HG02571 (cell line): Measurements from ENCODE around the gene ZNF280A.
"Not testable (repeated sequence)": the region's sequence is repeated elsewhere in the genome, so short reads cannot be mapped to it uniquely, and the experiment has no call there.

ENCODE experiments used
- ATAC-seq: cut with Tn5 transposase; IDR thresholded peaks from one replicate; pipeline ENCODE4 v1.9.1; 2021; ENCODE audit warnings: mild to moderate bottlenecking, moderate library complexity; ENCODE audit not compliant: unreplicated experiment

ZNF280A gene

DNA sequence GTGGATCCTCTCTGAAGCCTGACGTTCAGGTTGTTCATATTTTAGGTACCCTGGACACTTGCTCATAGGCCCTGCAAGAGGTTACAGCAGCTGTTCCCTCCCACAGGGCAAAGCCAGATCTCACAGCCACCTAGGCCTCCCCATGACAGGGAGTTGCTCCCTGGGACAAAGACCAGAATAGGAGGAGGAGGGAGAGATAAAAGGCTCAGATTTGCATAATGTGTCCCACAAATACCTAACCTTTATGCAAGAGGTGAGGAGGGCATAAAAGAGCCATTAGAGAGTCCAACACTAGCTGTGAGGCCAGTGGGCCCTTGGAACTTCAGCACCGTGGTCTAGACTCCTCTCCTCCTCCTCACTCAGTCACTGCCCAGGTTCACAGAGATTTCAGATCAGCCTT lies 45.3 kb downstream of the ZNF280A start:
- ATAC-seq = no peak

DNA sequence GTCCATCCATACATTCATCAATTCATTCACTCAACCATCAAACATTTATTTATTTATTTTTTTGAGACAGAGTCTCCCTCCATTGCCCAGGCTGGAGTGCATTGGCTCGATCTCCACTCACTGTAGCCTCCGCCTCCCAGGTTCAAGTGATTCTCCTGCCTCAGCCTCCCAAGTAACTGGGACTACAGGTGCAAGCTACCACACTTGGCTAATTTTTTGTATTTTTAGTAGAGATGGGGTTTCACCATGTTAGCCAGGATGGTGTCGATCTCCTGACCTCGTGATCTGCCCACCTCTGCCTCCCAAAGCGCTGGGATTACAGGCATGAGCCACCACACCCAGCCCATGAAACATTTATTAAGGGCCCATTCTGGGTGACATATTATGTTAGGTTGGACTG lies 49.0 kb downstream of the ZNF280A start:
- not testable (repeated sequence) for ATAC-seq

DNA sequence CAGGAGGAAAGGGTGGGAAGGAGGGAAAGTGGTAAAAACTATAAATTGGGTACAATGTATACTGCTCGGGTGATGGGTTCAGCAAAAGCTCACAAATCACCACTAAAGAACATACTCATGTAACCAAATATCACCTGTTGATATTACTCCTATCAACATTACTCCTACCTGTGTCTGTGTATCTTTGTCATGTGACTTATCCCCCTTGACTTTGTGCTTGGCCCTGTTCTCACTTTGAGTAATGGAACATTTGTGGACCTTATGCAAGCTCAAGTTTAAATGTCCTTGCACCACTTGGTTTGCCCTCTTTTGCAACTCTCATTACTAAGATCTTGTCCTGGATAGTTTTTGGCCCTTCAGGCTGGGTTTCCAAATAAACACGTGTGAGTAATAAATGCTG lies 50.5 kb downstream of the ZNF280A start:
- ATAC-seq = no peak

DNA sequence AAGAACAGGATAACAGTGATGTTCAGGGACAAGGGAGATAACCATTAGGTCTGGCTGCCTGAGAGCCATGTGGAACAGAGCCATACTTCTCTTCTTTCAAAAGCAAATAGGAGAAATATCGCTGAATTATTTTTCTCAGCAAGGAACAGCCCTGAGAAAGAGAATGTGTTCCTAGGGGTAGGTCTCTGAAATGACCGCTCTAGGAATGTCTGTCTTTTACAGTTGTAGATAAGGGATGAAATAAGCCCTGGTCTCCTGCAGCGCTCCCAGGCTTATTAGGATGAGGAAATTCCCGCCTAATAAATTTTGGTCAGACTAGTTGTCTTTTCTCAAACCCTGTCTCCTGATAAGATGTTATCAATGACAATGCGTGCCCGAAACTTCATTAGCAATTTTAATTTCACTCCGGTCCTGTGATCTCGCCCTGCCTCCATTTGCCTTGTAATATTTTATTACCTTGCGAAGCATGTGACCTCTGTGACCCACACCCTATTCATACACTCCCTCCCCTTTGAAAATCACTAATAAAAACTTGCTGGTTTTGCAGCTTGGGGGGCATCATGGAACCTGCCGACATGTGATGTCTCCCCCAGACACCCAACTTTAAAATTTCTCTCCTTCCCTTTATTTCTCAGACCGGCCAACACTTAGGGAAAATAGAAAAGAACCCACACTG lies 51.1 kb downstream of the ZNF280A start:
- ATAC-seq = not testable (repeated sequence)

DNA sequence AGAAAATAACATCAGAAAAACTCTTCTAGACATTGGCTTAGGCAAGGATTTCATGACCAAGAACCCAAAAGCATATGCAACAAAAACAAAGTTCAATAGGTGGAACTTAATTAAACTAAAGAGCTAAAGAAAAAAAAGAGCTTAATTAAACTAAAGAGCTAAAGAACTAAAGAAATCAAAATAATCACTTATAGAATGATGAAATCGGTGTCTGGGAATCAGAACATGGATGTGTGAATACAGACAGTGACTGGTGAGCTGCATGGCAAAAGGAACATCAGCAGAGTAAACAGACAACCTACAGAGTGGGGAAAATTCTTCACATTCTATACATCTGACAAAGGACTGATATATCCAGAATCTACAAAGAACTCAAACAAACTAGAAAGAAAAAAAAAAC lies 53.0 kb downstream of the ZNF280A start:
- ATAC-seq = no peak

DNA sequence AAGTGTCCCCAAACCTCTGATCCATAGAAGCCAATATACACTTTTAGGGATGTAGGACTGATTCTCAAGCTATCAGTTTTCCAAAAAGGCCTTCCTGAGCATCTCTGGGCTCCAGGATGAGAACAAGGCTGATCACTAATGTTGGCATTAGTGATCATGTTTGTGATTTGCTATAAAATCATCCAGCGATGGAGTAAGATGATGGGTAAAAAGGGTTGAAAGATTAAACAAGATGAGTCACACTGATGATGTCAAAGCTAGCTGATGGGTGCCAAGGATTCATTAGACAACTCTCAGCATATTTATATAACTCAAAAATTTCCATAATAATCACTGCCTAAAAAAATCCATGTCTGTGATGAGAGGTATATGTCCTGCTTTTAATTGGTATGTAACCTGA lies 54.3 kb downstream of the ZNF280A start:
- ATAC-seq = no peak

DNA sequence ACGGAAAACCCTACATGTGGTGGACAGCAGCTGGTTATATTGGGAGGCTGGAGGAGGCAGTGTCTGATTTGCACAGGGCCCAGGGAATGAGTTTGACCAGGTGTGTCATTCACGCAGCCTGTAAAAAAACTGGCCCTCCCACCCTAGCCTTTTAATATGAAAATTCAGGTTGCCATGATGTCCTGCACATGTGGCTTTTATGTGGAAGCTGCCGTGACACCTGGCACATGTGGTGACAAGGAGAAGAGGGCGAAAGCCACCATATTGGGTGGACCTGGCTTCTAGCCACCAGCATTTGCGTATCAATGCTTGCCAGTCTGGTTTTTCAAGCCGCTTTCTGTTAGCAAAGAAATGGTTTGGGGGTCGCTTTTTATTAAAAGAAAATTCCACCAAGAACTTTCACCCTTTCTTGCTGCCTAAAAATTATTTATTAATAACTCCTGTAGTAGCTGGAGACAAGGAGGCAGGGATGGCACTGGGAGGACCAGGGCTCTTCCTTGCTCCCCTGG lies 54.9 kb downstream of the ZNF280A start:
- ATAC-seq = no peak

DNA sequence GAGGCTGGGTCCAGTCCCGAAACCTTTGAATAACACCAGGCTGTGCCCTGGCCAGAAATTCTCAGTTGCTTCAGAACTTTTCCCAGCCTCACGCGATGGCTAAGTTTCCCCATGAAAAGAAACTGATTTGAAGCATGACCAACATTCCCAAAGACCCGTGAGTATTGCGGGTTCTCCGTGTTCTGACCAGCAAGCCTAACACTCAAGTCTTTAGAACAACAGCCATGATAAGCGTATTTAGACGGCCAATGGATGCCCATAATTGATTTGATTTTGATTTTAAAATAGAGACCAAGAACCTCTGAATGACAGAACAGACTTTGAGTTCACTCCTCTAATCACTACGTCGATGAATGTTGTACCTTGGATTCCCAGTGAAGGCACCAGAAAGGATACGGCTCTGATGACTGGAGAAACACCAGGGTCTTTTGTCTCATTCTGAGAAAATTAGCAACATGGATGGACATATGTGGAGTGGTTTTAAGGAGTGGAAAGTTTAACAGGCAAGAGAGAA lies 55.5 kb downstream of the ZNF280A start:
- ATAC-seq = no peak

DNA sequence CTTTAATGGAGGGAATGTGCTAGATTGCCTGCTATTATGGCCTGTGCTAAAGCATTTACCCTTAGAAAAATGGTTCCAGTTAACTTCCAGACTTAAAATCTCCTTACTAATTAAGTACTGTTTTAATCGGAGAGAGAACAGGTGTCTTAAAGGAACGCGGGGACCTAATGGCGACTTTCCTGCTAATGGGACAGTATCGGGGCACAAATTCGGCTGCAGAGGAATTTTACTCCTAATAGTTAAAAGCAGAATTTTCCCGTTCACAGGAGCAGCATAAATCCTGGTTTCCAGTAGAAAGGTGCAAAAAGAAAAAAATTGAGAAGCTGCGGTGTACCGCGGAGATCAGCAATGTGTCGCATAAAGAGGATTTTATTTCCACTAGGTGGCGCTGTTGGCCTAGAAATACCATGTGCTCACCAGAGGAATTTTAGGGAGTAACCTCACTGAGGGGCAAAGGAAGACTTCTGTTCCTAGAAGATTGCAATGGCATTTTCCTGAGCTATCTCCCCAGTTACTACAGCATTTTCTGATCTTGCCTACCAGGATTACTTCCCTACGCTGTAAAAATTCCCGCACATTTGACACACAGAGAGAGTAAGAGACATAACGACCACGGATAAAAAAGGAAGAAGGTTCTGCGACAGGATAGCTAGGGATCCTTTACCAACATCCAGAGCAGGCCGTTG lies 56.1 kb downstream of the ZNF280A start:
- no peak for ATAC-seq
